HuH-7 (cell line): ENCODE measurements around the gene ATF5.
"Not testable (repeated sequence)": the region's sequence is repeated elsewhere in the genome, so short reads cannot be mapped to it uniquely, and the experiment has no call there.

Source experiments
- DNase-seq: peaks from one replicate; pipeline ENCODE4 v3.0.0; 2011; ENCODE audit warnings: low spot score

ATF5 gene

DNA sequence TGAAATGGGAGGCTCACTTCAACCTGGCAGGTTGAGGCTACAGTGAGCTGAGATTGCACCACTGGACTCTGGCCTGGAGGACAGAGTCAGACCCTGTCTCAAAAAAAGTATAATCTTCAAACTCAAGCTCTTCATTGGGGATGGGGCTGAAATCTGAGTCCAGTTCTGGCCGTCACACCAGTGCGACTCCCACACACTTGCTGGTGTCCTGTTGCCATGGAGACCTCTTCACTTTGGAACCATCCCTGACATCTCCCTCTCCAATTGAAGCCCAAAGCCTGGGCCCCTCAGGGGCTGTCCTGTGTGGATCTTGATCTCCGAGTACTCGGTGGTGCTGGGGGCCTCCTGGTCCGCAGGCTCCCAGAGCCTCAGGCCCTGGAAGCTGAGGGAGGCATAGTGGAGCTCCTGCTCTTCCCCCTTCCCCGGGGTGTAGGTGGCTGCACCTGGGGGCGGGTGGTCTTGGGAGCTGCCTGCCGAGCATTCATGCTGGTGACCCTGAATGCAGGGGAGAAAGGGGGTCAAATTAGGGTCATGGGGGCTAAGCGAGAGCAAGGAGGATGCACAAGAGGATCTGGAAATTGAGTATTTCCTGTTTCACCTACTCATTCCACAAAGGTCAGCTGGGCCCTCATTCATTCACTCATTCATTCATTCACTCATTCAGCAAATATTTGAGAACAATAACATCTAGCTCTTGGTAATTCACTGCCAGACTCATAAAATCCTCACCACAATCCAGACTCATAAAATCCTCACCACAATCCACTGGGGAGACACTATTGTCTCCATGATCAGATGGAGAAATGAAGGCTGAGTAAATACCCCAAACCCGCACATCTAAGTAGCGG is 21.0 kb downstream of the ATF5 start:
- DNase-seq, result no peak

DNA sequence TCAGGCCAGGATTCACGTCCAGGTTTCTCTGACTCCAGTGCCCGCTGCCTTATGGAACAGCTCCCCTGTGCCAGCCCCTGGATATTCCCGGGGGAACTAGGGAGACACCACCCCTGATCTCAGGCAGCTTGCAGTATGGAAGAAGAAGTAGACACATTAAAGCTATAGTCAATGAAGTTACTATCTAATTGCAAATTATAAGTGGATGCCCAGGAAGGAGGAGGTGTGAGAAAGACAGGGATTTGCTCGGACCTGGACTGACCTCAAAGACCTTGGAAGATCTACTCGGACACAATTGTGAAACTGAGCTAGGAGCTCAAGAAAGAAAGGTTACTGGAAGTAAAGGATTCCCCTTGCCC is 21.6 kb downstream of the ATF5 start:
- no peak for DNase-seq

DNA sequence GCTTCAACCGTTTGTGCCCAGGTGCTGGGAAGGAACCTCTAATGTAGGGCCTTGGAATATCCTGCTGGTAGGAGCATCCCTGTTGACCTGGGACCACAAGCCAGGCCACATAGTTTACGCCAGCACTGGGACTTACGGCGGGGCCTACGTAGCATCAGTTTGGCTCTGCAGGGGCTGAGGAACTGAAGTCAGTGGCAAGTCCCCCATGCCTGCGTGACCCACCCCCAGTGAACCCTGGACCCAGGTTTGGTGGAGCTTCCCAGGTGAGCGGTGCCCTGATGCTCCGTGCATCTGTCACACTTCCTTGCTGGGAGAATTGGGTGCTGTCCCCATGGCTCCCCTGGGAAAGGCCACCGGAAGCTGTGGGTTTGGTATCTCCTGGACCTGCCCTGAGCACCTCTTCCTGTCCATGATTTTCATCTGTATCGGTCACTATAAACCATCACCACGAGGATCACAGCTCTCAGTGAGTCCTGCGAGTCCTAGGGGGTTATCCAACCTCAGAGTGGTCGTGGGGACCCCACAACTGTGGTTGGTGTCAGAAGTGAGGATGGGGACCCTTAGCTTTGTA is 22.0 kb downstream of the ATF5 start:
- no peak for DNase-seq

DNA sequence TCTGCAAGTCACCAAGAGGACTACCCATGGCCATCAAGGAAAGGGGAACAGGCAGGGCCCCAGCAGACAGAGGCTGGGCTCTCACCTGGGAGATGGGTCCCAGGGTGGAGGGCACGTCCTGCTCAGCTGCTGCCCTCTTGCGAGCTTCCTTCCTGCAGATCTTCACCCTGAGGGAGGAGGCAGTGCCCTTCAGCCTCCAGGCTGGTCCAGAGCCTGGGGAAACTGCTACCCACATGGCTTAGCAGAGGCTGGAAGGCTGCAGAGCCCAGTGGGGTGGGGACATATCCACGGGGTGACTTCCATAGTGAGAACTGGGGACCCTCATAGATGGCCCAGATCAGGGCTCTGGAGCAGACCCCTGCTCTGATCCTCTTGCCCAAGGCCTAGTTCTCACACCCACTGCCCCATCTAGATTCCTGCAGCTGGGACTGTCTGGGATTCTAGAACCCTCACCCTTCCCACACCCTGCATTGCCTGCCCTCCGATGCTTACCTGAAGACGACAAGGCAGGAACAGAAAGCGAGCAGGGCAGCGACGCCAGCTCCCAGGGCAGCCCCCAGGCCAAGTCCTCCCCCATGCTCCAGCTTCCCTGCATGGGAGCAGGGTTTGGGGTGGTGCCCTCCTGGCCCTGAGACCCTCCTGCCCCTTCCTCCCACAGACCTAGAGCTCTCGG is 22.9 kb downstream of the ATF5 start:
- DNase-seq, result no peak

DNA sequence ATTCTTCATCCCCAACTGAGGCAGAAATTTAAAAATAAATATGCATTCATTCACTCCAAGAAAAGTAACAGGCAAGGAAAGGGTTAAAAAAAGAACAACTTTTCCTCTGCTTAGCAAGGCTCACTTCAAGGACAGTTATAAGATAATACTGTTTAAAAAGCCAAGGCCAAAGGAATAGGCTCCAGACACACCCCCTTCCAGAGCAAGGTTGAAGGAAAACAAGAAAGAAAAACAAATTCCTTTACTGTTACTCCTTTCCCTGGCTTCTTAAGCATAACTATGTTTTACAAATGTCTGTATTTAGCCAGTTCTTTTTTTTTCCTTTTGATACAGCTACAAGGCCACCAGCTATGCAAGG is 23.5 kb downstream of the ATF5 start:
- no peak for DNase-seq

DNA sequence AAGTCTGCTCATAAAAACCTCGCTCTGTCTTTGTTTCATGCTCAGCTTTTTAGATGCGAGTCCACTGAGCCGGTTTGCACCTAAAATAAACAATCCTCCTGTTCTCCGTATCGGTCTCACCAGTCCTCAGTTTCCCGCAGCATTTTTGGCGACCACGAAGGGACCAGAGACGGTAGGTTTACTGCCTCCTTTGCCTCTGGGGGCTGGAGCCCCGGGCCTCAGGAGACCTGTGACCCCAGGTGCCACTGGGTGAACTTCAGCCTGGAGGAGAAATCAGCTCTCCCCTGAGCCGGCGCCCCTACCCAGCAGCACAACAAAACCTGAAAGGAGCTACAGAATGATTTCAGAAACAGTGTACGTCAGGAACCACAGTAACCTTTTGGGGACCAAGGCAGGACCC is 23.9 kb downstream of the ATF5 start:
- no peak for DNase-seq

DNA sequence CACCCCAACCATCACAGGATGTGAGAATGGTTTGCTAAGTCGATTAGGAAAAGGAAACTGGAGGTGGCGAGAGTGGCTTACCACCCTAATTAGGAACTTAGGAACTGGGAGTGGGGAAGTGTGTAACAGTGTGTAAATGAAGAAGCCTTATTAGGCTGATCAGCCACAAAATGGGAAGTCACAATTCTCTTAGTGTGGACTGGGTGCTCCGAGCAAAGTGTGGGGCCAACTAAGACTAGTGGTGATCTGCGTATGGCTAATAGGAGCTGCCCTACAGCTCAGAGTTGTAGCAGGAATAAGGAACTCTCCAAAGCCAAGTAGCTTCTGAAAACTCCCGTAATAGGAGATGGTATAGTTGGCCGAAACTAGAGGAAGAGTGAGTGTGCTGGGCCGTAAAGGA is 24.4 kb downstream of the ATF5 start:
- DNase-seq, result no peak

DNA sequence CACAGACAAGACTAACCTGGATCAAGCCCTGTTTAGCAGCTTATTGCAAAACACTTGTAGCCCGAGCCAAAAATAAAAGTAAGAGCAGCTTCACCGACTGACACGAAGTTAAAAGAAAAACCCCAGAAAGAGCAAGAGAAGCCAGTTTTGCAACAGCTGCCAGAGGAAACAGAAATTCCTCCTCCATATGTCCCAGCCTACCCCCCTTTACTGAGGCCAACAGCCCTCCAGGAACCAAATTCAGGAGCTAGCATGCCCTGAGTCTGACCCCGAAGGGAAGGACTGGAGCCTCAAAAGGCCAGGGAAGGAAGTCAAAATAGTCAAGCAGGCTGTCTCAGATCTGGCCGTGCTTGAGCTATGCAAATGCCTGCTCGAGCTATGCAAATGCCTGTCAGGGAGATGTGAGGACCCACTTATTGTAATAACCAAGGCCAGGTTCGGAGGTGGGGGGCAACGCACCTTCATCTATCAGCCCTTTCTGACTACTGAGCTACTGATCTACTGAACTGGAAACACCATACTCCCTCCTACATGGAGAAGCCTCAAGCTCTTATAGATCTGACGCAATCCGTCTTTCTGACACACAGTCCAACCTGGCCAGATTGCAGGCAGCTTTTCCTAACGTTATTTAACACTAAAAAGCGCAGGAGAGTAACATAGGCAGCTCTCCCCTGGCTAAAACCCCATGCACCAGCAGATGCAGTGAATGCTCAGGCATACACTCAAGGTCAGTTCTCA is 25.3 kb downstream of the ATF5 start:
- no peak for DNase-seq

DNA sequence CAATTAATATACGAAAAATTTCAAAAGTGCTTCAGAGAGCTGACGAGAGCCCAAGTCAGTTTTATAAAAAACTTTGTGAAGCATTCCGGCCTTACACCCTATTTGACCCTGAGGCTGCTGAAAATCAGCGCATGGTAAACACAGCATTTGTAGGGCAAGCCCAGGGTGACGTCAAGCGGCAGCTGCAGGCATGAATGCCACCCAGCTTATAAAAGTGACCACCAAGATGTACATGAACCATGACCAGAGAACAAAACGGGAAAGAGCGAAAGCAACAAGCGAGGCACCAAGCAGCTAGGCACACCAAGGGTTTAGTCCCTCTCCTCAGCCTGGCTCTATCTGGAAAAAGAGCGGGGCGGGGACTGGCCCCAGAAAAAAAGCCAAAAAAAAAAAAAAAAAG is 25.9 kb downstream of the ATF5 start:
- no peak for DNase-seq

DNA sequence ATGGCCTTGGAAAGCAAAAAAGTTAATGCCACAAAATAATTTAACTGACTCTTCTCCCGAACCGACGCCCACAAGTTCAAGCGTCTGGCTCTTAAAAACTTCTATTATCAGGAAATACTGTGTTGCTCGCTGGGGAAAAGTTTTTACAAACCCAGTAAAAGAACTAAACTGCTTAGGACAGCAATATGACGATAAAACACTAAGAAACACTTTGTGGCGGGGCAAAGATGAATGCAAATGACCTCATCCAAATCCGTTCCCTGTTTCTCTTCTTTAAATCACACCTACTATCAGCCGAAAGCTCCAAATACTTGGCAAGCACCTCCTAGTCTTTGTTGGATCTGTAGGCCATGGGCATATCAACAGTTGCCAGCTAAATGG is 27.1 kb downstream of the ATF5 start:
- DNase-seq, result no peak

DNA sequence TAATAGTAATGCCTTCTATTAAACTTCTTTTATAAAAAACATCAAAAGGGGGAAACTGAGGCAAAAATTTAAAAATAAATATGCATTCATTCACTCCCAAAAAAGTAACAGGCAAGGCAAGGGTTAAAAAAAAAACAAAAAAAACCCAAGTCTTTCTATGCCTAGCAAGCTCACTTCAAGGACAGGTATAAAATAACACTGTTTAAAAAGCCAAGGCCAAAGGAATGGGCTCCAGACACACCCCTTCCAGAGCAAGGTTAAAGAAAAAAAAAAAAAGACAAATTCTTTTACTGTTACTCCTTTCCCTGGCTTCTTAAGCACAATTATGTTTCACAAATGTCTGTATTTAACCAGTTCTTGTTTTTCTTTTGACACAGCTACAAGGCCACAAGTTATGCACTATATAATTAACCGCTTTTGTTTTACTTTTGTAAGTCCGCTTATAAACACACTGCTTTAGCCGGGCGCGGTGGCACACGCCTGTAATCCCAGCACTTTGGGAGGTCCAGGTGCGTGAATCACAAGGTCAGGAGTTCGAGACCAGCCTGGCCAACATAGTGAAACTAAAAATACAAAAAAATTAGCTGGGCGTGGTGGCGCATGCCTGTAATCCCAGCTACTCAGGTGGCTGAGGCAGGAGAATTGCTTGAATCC is 28.4 kb downstream of the ATF5 start:
- DNase-seq, result no peak

DNA sequence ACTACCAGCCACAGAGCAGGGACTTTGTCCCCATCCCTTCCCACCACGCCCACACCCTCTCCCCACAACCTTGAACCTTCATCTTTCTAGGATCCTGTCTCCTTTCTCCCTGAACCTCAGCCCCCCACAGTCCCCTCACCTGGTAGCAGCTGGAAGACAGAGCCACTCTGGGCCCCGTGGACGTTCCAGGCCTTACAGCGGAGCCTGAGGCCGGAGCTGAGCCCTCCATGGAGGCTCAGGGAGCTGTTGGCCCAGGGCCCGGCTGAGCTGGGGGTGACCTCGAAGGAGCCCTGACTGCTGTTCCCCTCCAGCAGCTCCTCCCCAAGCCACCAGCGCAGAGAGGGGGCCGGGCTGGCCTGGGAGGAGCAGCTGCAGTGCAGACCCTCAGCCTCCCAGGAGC is 29.1 kb downstream of the ATF5 start:
- not testable (repeated sequence) for DNase-seq

DNA sequence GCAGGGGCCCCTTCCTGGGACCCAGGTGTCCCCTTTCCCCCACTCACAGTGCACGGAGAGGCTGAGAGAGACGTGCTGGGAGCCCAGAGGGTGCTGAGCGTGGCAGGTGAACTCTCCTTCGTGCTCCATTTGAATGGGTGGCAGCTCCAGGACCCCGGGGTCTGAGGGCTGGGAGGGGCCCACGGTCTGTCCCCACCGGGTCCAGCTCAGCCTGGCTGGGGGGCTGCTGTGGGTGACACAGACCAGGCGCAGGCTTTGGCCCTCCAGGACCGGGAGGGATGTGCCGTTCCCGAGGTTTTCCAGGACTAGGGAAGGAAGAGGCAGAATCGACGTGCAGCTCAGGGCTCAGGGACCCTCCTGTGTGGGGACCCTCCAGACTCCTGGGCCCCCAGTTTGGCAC is 29.6 kb downstream of the ATF5 start:
- DNase-seq, result not testable (repeated sequence)

DNA sequence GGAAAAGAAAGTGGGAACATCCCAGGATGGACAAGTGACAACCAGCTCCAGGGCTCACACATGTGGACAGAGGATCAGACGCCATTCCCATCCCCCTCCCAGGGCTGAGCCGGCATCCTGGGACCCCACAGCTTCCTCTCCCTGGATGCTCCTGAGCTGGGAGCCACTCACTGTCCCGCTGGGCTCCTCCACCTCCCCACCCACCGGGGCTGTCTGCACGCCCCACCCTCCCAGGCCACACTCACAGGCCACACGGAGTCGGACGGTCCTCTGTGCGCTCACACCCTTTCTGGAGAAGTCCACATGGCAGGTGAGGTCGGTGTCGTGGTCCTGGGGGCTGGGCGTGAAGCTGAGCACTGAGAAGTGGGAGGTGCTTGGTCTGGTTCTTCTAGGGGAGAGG is 30.9 kb downstream of the ATF5 start:
- DNase-seq, result not testable (repeated sequence)

DNA sequence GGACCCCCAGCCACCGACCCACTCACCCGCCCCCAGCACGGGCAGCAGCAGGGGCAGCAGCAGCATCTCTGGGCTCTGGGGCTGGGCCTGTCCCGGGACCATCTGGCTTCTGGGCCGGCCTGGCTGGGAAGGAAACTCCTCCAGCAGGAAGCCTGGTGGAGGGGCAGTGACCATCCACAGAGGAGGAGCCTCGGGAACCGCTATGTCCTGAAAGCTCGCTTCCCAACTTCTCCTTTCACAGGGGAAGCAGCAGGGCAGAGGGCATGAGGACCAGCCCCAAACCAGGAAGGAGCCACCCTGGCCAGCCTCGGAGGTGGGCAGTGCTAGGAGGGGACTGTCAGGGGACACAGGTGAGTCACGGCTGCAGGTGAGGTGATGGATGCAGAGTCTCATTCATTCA is 32.0 kb downstream of the ATF5 start, which contains the start of gene SIGLEC11:
SIGLEC11 (minus strand) TSS at position 193 of the 400 bp plus-strand sequence; CDS start at position 102, 91 bp downstream.
- DNase-seq, result not testable (repeated sequence)

DNA sequence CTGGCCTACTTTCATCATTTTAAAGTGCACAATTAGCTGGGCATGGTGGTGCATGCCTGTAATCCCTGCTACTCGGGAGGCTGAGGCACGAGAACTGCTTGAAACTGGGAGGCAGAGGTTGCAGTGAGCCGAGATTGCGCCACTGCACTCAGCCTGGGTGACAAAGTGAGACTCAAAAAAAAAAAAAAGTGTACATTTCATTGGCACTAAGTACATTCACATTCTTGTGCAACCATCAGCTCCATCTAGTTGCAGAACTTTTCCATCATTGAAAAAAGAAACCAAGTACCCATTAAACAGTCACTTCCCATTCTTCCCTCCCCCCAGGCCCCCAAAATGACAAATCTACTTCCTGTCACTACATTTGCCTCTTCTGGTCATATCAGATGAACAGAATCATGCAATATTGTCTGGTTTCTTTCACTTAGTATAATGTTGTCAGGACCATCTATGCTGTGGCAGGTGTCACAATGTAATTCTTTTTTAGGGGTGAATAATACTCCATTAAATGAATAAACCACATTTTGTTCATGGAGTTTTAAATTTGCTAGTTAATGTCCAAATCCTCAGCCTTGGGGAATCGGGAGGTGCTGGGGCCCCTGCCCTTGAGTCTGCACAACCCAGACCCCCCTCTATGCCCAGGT is 39.4 kb downstream of the ATF5 start:
- no peak for DNase-seq

DNA sequence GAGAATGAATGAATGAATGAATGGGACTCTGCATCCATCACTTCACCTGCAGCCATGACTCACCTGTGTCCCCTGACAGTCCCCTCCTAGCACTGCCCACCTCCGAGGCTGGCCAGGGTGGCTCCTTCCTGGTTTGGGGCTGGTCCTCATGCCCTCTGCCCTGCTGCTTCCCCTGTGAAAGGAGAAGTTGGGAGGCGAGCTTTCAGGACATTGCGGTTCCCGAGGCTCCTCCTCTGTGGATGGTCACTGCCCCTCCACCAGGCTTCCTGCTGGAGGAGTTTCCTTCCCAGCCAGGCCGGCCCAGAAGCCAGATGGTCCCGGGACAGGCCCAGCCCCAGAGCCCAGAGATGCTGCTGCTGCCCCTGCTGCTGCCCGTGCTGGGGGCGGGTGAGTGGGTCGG is 40.4 kb downstream of the ATF5 start:
- not testable (repeated sequence) for DNase-seq

DNA sequence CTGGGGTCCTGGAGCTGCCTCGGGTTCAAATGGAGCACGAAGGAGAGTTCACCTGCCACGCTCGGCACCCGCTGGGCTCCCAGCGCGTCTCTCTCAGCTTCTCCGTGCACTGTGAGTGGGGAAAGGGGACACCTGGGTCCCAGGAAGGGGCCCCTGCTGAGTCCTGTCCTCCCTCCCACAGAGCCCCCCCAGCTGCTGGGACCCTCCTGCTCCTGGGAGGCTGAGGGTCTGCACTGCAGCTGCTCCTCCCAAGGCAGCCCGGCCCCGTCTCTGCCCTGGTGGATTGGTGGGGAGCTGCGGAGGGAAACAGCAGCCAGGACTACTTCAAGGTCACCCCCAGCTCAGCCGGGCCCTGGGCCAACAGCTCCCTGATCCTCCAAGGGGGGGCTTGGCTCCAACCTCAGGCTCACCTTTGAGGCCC is 43.0 kb downstream of the ATF5 start:
- no peak for DNase-seq

DNA sequence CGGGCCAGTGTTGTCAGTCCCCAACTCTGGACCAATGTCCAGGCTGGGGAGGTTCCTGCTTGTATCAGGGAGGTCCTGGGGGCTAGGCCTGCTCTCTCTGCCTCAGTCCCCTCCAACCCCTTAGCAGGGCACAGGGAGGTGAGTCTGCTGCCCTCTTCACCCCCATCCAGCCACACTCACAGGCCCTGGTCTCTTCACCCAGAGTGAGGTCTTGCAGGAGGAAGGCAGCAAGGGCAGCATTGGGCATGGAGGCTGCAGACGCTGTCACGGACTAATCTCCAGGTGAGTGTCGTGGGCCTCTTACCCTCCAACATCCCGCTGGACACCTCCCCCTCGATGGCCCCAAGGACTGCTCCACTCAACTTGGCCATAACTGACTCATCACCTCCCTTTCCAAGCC is 43.8 kb downstream of the ATF5 start:
- DNase-seq, result no peak

DNA sequence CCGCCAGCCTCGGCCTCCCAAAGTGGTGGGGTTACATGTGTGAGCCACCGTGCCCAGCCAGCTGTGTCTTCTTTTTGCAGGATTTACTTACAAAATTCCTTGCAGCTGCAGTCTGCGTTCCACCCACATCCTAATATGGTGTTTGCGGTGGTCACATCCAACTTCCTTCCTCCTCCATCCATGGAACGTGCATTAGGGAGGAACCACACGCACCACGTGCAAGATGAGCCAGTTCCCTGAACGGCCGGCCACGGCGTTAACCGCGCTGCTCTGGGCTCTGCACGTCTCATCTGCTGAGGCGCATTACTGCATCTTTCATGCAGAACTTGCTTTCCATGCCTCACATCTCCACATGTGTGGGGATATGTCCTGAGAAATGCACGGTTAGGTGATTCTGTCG is 45.0 kb downstream of the ATF5 start:
- no peak for DNase-seq

DNA sequence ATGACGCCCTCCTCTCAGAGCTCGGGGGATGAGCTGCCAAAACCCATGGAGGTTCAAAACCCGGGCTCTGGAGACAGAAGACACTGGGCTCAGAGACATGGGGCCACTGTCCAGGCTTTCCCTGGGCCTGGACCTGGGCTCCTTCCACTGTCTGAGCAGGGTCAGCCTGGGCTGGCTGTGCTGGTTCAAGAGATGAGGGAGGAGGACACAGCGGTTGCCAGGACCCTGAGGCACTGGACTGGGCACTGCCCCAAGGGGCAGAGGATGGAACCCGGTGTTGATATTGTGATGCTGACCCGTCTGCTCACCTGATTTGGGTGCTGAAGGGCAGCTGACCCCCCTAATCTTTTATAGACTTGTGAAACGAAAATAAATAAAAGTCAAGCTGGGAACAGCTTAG is 46.0 kb downstream of the ATF5 start:
- DNase-seq, result no peak

DNA sequence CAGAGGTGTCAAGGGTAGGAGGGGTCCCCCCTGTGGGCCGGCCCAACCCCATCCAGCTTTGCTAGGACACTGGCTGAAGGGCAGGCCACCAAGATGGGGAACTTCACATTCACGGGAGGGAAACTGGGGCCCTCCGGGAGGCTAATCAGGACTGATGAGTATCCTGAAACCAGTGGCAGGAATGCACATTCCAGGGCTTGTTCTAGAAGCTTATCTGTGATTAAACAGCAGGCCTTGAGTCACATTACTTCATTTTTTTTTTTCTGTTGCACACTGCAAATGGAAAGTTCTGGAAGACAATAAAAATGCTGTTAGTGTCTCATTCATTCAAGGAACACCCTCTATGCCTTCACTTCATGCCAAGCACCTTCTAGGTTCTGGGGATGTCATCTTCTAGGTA is 47.5 kb downstream of the ATF5 start:
- DNase-seq, result no peak
